Activated naive CD4-positive, alpha-beta T cell treated with anti-CD3 and anti-CD28 coated beads, Interleukin-2, amount 10 ng/mL, durations not matched to agents 7 days and 5 days (primary cell): Measurements from ENCODE around the gene ATN1.
A peak's percentile ranks its signal among the peaks of the same experiment; 100 is the strongest.

Source experiments
- CTCF ChIA-PET: fragments of 350-600 bp; sonication (Branson Sonifier 250); formaldehyde crosslinking; loops from one replicate; lab custom pipeline; 2021; ENCODE audit warnings: antibody characterized with exemption; lab: Charles Lee
- DNase-seq: peaks from one replicate; pipeline ENCODE4 v3.0.0-alpha.2; 2020
- H3K27ac Mint-ChIP-seq: one replicate; pipeline ENCODE4 v1.8.0; 2021; ENCODE audit warnings: mild to moderate bottlenecking, moderate library complexity, mixed read lengths
- H3K27me3 Mint-ChIP-seq: one replicate; pipeline ENCODE4 v1.8.0; 2021; ENCODE audit warnings: mild to moderate bottlenecking, mixed read lengths
- H3K36me3 Mint-ChIP-seq: one replicate; pipeline ENCODE4 v1.8.0; 2021; ENCODE audit warnings: mixed read lengths
- H3K4me1 Mint-ChIP-seq: one replicate; pipeline ENCODE4 v1.8.0; 2021; ENCODE audit warnings: mixed read lengths
- H3K4me3 Mint-ChIP-seq: one replicate; pipeline ENCODE4 v1.8.0; 2021; ENCODE audit warnings: mild to moderate bottlenecking, moderate library complexity, mixed read lengths
- H3K9me3 Mint-ChIP-seq: one replicate; pipeline ENCODE4 v1.8.0; 2021; ENCODE audit warnings: mixed read lengths

ATN1 gene

GRCh38 chr12:6912164-6912935, 15.4 kb upstream of the ATN1 start:
- H3K4me1 Mint-ChIP-seq: peaks cover 42% of the 10 kb centered on the region
- peaks cover 6% of the 10 kb centered on the region for H3K36me3 Mint-ChIP-seq
- CTCF ChIA-PET: interaction anchor here (1.1 to 2.3 kb wide), 5 partner anchors 12 to 43 kb away, joined by 3 to 12 read pairs (median 5); partner anchors contain the start of gene SPSB2
- H3K4me3 Mint-ChIP-seq: peak overlapping the region; percentile 66
- no peaks in the 10 kb centered on the region for H3K9me3 Mint-ChIP-seq
- H3K27me3 Mint-ChIP-seq: peaks cover 12% of the 10 kb centered on the region
- no peak for DNase-seq
- H3K27ac Mint-ChIP-seq: peak overlapping the region; percentile 35

DNA sequence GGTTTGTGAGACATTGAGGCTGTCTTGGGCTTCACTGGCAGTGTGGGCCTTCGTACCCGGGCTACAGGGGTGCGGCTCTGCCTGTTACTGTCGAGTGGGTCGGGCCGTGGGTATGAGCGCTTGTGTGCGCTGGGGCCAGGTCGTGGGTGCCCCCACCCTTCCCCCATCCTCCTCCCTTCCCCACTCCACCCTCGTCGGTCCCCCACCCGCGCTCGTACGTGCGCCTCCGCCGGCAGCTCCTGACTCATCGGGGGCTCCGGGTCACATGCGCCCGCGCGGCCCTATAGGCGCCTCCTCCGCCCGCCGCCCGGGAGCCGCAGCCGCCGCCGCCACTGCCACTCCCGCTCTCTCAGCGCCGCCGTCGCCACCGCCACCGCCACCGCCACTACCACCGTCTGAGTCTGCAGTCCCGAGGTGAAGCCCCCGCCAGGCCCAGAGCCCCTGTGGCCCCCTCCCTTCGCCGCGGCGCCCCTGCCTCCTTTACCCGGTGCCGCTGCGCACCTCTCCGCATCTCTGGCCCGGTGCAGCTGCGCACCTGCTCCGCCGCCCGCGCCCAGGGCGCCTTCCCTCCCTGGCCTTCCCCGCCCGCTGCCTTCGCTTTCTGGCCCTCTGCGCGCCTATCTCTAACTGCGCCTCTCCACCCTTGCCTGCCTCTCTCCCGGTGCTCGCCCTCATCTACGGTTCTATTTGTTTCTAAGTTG, 13.4 kb upstream of the ATN1 start, which contains the start of gene ENO2:
ENO2 (plus strand) TSS at position 335 of the 701 bp plus-strand sequence. CDS start 1,253 bp downstream, outside the sequence.
- Mint-ChIP-seq H3K36me3 (peaks cover 17% of the 10 kb centered on the region), H3K4me1 (peaks cover 47% of the 10 kb centered on the region), H3K27ac (peak within 1 kb of the TSS; percentile 87), H3K27me3 (peaks cover 8% of the 10 kb centered on the region), H3K4me3 (peak within 1 kb of the TSS; percentile 97), H3K9me3 (no peaks in the 10 kb centered on the region)
- CTCF ChIA-PET: interaction anchor here (0.7 to 1.6 kb wide), 6 partner anchors 9 to 46 kb away, joined by 3 to 6 read pairs (median 4); no protein-coding TSS in a partner anchor
- peak; percentile 87 for DNase-seq

GRCh38 chr12:6914947-6915788, 12.6 kb upstream of the ATN1 start:
- Mint-ChIP-seq H3K4me1 (peaks cover 53% of the 10 kb centered on the region), H3K27ac (peak overlapping the region; percentile 87), H3K4me3 (peak overlapping the region; percentile 97), H3K36me3 (peaks cover 25% of the 10 kb centered on the region), H3K27me3 (peaks cover 8% of the 10 kb centered on the region), H3K9me3 (no peaks in the 10 kb centered on the region)
- CTCF ChIA-PET: interaction anchor here (0.7 to 1.2 kb wide), 3 partner anchors 9 to 43 kb away, joined by 3 to 4 read pairs (median 4); no protein-coding TSS in a partner anchor
- peak; percentile 47 for DNase-seq

- CTCF ChIA-PET: interaction anchor here (0.7 to 1.2 kb wide), 2 partner anchors 8 to 9 kb away, joined by 3 to 4 read pairs; no protein-coding TSS in a partner anchor
Measured at GRCh38 chr12:6915789-6916285, 11.9 kb upstream of the ATN1 start.

GRCh38 chr12:6916426-6917200, 11.1 kb upstream of the ATN1 start:
- CTCF ChIA-PET: interaction anchor here (0.7 to 1.7 kb wide), 4 partner anchors 9 to 21 kb away, joined by 3 to 7 read pairs (median 4); no protein-coding TSS in a partner anchor
- H3K9me3 Mint-ChIP-seq: no peaks in the 10 kb centered on the region
- H3K36me3 Mint-ChIP-seq: peaks cover 28% of the 10 kb centered on the region

More at GRCh38 chr12:6915789-6916285, 11.9 kb upstream of the ATN1 start:
- Mint-ChIP-seq H3K36me3 (peaks cover 25% of the 10 kb centered on the region), H3K9me3 (no peaks in the 10 kb centered on the region), H3K4me1 (peaks cover 53% of the 10 kb centered on the region), H3K4me3 (peak overlapping the region; percentile 97), H3K27ac (peak overlapping the region; percentile 69), H3K27me3 (peaks cover 7% of the 10 kb centered on the region)
- DNase-seq: no peak

DNA sequence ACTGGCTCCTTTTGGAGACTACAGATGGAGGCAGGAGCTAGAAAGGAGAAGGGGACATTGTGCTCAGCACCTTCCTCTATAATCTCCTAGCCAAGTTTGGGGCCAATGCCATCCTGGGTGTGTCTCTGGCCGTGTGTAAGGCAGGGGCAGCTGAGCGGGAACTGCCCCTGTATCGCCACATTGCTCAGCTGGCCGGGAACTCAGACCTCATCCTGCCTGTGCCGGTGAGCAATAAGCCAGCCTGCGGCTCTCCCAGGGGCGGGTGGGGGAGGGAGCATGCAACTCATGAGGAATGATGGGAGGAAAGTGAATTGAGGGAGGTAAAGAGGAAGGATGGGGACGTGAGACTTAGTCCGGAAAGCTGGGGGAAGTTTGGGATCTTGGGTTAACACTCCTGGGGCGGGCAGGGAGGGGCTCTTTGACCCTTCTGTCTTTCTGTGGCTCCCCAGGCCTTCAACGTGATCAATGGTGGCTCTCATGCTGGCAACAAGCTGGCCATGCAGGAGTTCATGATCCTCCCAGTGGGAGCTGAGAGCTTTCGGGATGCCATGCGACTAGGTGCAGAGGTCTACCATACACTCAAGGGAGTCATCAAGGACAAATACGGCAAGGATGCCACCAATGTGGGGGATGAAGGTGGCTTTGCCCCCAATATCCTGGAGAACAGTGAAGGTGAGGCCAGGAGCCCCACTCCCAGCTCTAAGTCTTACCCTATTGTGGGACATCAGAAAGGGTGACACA, 10.1 kb upstream of the ATN1 start:
- Mint-ChIP-seq H3K36me3 (peaks cover 33% of the 10 kb centered on the region), H3K9me3 (no peaks in the 10 kb centered on the region), H3K4me3 (no peak overlapping the region), H3K4me1 (peaks cover 52% of the 10 kb centered on the region), H3K27ac (no peak overlapping the region), H3K27me3 (no peaks in the 10 kb centered on the region)
- no peak for DNase-seq
- CTCF ChIA-PET: interaction anchor here (1.2 to 1.7 kb wide), 2 partner anchors 9 to 20 kb away, joined by 4 to 7 read pairs; no protein-coding TSS in a partner anchor

More at GRCh38 chr12:6916426-6917200, 11.1 kb upstream of the ATN1 start:
- peak overlapping the region; percentile 97 for H3K4me3 Mint-ChIP-seq
- DNase-seq: no peak
- peaks cover 53% of the 10 kb centered on the region for H3K4me1 Mint-ChIP-seq
- no peaks in the 10 kb centered on the region for H3K27me3 Mint-ChIP-seq
- no peak overlapping the region for H3K27ac Mint-ChIP-seq

DNA sequence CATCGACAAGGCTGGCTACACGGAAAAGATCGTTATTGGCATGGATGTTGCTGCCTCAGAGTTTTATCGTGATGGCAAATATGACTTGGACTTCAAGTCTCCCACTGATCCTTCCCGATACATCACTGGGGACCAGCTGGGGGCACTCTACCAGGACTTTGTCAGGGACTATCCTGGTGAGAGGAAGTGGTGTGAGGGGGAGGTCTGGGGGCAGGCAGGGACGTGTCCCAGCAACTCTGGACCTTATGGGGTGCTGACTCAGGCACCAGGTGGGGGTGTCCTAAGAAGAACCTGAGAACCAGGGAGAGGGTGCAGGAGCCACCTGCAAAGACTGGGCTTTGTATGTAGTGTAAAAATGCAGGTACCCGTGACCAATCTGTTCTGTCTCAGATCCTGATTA, 8.2 kb upstream of the ATN1 start:
- peaks cover 40% of the 10 kb centered on the region for H3K36me3 Mint-ChIP-seq

GRCh38 chr12:6921539-6921938, 6.2 kb upstream of the ATN1 start:
- Mint-ChIP-seq H3K27ac (no peak overlapping the region), H3K27me3 (peaks cover 6% of the 10 kb centered on the region), H3K9me3 (no peaks in the 10 kb centered on the region), H3K4me1 (peaks cover 42% of the 10 kb centered on the region), H3K4me3 (no peak overlapping the region), H3K36me3 (peaks cover 37% of the 10 kb centered on the region)
- no peak for DNase-seq
- CTCF ChIA-PET: interaction anchor here (0.6 to 5.8 kb wide), 5 partner anchors 15 to 49 kb away, joined by 3 to 39 read pairs (median 3); partner anchors contain the start of gene SPSB2

More for the DNA sequence above, 8.2 kb upstream of the ATN1 start:
- Mint-ChIP-seq H3K4me1 (peaks cover 42% of the 10 kb centered on the region), H3K4me3 (no peak overlapping the region), H3K9me3 (no peaks in the 10 kb centered on the region), H3K27ac (no peak overlapping the region), H3K27me3 (no peaks in the 10 kb centered on the region)
- CTCF ChIA-PET: interaction anchor here (0.8 to 1.1 kb wide), 2 partner anchors 10 to 47 kb away, joined by 3 to 5 read pairs; partner anchors contain the start of gene SPSB2
- DNase-seq: no peak

DNA sequence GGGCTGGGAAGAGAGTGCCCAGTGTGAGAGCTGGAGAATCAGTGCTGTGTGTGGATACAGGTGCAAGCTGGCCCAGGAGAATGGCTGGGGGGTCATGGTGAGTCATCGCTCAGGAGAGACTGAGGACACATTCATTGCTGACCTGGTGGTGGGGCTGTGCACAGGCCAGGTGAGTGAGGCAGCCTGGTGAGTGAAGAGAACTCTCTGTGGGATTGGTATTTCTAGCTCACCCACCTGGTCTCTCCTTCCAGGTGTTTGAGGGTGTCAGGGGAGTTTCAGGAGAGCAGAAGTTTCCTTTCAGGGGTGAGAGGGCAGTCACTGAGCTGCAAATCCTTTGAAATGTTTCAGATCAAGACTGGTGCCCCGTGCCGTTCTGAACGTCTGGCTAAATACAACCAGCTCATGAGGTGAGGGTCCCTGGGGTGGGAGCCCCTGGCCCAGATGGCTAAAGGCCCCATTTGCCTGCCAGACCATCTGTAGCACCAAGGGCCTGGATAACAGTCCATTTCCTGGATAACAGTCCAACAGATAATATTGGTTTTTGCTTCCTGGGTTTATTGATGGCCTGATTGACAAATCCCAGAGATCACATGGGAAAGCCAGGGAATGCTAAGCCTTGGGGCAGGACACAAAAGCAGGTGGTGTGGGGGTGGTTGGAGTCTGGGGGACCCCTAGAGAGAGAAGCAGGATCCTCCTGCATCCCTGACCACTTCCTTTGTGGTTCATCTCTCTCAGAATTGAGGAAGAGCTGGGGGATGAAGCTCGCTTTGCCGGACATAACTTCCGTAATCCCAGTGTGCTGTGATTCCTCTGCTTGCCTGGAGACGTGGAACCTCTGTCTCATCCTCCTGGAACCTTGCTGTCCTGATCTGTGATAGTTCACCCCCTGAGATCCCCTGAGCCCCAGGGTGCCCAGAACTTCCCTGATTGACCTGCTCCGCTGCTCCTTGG, 5.5 kb upstream of the ATN1 start:
- Mint-ChIP-seq H3K27me3 (peaks cover 14% of the 10 kb centered on the region), H3K27ac (peak overlapping the region; percentile 67), H3K4me3 (no peak overlapping the region), H3K4me1 (peaks cover 44% of the 10 kb centered on the region), H3K9me3 (no peaks in the 10 kb centered on the region), H3K36me3 (peaks cover 33% of the 10 kb centered on the region)
- CTCF ChIA-PET: interaction anchor here (0.6 to 5.8 kb wide), 6 partner anchors 14 to 49 kb away, joined by 3 to 39 read pairs (median 3); partner anchors contain the start of genes C12orf57, RNU7-1 and SPSB2
- DNase-seq: no peak

GRCh38 chr12:6923003-6923732, 4.6 kb upstream of the ATN1 start:
- Mint-ChIP-seq H3K36me3 (peaks cover 28% of the 10 kb centered on the region), H3K9me3 (no peaks in the 10 kb centered on the region), H3K27ac (peak overlapping the region; percentile 39), H3K27me3 (peaks cover 17% of the 10 kb centered on the region), H3K4me3 (no peak overlapping the region), H3K4me1 (peaks cover 44% of the 10 kb centered on the region)
- CTCF ChIA-PET: interaction anchor here (0.6 to 5.8 kb wide), 16 partner anchors 9 to 218 kb away, joined by 3 to 39 read pairs (median 5); partner anchors contain the start of genes C12orf57, C1RL, RNU7-1 and SPSB2
- DNase-seq: no peak
